ENCODE results near the gene VASN.

Gene VASN

DNA sequence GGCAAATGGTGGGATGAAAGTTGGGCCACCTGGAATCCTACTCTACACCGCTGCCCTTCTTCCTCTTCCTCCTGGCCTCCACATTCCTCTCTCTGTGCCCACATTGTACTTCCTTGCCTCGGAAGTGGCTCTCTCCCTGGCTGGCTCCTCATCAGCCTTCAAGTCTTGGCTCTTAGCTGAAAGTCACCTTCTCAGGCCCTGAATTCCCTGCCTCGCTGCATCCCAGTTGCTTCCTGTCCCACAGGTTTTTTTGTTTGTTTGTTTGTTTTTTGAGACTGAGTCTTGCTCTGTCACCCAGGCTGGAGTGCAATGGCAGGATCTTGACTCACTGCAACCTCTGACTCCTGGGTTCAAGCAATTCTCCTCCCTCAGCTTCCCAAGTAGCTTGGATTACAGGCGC lies 18.0 kb upstream of the VASN start:
- no peak for DNase-seq (ENCODE audit: low read depth, low spot score)

DNA sequence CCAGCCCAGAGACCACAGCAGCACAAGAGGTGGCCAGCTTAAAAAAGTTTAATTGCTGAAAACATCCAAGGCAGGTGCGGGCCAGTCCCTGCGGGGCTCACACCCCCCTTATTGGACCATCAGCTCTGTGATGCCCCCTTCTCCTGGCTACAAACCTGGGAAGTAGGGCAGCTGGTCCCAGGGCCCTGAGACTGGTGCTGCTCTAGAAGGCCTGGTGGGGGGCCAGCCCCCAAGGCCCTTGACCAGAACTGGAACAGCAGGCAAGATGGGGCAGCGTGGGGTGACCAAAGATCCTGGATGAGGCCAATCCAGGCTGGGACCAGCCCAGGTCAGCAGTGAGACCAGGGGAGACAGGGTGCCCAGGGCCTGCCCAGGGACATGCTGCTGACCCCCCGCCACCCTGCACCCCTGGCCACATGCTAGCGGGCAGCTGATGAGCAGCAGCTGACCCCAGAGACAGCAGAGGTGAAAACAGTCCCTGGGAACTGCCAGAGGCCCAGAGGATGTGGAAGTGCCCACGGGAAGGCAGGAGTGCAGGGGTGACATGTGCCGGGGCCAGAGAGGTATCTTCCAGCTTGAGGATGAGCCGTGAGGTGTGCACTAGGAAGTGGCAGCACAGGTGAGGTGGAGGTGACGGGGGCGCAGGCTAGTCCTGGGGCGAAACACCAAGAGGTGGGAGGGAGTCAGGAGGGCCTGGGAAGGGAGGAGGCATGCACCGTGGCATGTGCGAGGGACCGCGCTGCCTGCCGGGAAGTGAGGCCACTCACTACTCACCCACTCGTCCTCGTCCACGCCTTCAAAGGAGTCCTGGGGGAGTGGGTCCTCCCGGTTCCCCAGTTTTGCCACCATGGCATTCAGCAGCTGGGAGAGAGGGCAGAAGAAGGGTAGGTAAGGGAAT lies 16.9 kb upstream of the VASN start:
- DNase-seq (ENCODE audit: low read depth, low spot score): no peak

DNA sequence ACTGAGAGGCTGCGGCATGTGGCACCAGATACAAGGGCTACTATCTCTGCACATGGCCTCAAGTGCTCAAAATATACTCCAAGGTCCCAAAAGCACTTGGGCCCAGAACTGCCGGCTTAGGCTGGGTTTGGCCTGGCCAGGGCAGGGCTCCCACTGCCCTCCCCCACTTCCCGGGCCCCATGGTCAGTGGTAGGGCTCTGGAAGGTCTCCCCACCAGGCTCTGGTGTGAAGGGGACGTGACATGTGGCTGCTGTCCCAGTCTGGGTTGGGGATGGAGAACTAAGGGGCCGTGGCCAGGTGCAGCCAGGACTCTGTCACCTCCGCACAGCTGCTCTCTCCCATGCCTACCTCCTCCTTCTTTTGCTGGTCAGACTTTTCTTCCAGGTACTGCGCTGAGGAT lies 14.8 kb upstream of the VASN start:
- DNase-seq (ENCODE audit: low read depth, low spot score): no peak

DNA sequence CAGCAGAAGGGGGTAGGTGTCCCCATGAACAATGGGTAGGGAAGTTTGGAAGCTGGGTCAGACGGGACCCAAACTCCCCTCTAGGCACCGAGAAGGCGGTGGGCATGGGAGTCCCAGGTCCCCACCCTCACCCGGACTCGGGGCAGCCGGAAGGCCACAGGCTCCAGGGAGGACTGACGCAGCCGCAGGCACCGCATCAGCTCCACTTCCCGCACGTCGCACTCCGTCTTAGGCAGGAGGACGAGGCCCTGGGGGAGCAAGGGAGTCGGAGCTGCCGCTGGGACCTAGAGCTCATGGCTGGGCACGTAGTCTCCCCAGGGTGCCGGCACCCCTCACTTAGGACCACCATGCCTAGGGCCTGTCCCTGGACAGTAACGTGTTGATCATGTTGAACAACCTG lies 13.4 kb upstream of the VASN start:
- no peak for DNase-seq (ENCODE audit: low read depth, low spot score)

DNA sequence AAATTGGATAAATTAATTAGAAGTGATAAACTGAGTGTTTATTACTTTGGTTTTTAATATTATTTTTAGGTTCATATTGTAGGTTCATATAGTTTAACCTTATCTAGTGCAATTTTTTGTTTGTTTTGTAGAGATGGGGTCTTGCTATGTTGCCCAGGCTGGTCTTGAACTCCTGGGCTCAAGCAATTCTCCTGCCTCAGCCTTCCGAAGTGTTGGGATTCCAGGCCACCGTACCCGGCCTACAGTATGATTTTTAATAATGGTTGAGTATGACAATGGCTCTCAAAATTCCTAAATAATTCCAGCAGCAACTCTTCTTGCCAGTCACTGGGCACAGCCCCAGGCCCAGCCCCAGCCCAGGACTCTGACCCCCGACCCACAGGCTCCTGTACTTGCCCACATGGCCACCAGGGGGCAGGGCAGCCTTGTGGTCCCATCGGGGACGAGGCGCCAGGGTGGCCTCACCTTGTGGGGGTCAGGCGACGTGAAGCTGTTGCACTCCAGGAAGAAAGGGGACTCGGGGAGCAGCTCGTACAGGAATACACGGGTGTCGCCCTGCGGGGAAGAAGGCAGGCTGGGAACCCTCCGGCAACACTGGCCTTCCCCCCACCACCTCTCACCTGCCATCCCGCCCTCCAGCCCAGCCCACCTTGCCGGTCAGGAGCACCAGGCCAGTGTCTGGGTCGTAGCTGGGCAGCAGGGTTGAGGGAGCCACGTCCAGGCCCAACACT lies 12.7 kb upstream of the VASN start:
- peak; percentile 77 for DNase-seq (ENCODE audit: low read depth, low spot score)

DNA sequence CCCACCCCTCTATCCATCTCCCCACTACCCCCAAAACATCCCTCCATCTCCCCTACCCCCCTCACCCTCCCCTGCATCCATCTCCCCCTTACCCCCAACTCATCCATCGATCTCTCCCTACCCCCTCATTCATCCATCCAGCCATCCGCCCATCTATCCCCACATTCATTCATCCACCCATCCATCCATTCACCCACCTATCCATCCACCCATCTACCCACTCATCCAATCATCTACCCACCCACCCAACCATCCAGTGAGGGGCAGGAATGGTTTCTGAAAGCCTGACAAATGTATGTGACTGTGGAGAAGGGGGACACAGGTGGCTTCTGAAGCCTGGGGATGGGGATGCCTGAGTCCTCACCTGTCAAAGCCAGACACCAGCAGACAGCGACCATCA lies 11.7 kb upstream of the VASN start:
- no peak for DNase-seq (ENCODE audit: low read depth, low spot score)

DNA sequence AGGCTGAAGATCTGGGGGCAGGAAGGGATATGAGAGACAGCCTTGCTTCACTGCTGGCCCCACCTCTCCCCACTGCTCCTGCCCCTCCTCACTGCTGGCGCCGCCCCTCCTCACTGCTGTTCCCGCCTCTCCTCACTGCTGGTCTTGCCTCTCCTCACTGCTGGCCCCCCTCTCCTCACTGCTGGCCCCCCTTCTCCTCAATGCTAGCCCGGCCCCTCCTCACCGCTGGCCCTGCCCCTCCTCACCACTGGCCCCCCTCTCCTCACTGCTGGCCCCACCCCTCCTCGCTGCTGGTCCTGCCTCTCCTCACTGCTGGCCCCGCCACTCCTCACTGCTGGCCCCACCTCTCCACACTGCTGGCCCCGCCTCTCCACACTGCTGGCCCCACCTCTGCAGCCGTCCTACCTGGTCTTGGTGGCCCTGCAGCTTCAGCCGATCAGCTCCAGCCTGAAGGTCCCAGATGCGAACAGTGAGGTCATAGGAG lies 11.1 kb upstream of the VASN start:
- peak; percentile 83 for DNase-seq (ENCODE audit: low read depth, low spot score)

DNA sequence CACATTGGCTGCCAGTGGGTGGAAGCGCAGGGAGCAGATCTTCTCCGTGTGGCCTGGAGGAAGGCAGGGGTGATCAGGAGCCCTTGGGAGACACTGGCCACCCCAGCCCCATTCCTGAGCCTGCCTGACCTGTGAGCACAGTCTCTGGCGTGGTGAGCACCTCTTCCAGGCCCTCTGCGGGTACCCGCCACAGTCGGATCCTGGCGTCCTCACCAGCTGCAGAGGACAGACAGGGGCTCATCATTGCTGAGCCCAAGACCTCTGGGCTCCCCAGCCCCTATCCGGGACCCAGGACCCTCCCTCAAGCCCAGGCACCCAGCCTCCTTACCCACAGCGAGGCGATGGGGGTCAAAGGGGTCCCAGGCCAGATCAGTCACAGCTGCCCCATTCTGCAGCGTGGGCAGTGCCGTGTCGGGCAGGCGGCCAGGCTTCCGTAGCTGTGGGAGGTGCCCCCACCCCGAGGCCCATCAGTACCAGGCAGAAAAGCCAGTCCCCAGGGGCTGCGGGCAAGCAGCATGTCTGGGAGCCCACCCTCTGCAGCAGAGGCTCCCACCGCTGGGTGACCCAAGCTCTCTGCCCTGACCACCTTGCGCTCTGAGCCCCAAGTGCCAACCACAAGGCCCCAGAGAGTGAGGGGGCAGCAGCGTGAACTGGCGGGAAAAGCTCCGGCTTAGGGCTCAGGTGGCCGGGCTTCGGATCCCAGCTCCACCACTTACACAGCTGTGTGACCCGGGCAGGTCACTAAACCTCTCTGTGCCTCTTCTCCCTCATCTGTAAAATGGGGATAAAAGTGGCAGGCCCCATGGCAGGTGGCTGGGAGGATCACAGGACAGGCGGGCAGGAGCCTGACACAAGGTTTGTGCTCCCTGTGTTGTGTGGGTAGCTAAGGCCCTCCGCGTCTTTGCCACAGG lies 10.4 kb upstream of the VASN start:
- no peak for DNase-seq (ENCODE audit: low read depth, low spot score)

DNA sequence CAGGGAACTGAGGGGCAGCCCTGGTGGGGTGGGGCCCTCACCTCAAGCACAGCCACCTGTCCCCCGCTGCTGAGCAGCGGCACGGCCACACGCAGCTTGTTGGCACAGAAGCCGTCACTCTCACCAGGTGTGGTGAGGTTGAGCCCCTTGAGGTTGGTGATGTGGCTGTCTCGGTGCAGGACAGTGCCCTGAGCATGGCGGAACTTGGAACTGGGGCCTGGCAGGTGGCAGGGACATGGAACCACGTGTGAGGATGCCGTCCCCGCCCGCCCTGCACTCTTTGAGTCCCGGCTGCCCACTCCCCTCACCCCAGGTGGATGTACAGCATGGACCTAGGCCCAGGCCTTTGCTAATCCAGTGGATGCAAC lies 9.7 kb upstream of the VASN start:
- DNase-seq (ENCODE audit: low read depth, low spot score): no peak

DNA sequence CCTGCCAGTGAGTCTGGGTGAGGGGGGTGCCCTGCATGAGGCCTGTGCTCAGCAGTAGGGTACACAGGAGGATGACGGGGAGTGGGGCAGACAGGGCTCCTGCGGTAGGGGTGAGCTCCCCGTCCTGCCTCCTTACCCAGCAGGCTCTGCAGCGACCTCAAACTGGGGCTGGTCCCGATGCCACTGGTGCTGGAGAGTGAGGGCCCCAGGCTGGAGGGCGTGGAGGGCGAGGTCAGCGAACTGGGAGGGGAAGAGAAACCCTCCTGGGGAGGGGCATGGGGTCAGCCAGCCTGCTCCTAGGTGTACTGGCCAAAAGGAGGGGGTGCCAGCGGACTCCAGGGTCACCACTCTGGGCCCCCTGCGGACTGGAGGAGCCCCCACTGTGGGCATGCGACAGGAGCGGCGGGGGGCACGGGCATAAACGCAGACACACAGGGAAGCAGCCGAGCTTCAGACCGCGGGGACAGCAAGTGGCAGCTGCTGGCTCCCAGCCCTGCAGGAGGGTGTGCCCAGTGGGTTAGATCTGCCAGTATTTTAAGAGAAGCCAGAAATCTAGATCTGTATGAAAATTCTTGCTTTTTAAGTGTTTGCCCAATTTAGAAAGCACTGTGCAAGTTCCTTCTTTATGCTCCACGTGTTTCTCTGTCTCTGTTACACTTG lies 9.0 kb upstream of the VASN start:
- no peak for DNase-seq (ENCODE audit: low read depth, low spot score)

DNA sequence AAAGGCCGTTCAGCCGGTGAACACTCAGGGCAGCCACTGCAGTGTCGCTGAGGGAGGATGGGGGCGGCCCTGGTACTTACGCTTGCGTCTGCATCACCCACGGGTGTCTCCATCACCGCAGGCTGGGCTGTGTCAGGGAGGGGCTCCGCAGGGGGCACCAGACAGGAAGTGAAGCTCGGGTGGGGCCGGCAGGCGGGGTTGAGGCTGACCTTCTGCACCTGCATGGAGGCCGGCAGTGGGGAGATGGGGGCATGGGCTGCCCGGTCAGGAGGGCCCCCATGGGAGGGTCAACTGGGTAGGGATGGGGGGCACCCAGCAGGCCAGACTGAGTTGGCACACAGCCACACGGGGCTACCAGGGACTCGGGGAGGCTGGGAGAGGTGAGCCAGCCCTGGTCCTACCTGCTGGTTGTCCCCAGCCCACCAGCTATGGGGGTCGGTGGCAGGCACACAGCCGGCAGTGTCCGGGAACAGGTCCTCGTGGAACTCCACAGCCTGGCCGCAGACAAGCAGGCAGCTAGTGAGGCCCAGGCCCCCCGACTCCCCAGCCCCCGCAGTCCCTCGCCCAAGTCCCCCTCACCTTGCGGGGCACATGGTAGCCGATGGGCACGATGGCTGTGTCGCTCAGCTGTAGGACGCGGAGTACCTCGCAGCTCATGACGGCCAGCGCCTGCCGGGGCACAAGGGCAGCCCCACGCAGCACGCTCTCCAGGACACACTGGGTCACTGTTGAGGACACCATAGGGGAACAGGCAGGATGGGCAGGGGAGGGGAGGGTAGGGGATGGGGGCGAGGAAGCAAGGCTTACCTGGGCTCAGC lies 7.2 kb upstream of the VASN start:
- no peak for DNase-seq (ENCODE audit: low read depth, low spot score)

DNA sequence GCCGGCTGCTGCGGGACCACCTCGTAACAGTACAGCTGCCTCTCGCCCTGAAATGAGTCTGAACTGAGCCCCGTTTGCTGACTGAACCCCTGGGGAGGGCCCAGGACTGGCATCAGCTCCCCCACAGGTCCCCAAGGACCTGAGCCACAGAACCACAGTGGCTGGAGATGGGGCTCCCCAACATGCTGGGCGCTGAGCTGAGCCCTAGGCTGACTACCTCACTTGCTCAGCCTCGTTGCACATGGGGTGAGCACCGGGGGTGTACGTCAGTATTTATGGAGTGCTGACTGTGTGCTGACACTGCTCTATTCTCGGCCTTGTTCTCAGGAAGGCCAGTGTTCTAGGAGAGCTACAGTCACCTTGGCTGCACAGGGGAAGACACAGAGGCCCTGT lies 6.6 kb upstream of the VASN start:
- DNase-seq (ENCODE audit: low read depth, low spot score): no peak

DNA sequence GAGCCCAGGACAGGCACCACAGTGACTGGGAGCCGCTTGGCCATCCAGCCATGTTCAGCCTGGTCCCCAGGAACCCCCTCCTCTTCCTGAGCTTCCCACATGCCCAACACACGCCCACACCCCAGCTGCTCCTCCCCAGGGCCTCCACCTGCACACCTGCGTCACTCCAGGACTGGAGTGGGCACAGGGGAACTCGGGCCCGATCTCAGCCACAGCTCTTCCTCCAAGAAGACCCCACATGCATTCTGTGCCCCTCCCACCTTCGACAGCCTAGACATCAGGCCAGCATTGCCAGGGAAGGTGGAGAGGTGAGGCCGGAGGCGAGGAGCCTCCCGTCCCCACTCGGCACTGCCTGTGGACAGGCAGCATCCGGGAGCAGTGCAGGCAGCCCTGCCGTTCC lies 6.0 kb upstream of the VASN start:
- DNase-seq (ENCODE audit: low read depth, low spot score): no peak

DNA sequence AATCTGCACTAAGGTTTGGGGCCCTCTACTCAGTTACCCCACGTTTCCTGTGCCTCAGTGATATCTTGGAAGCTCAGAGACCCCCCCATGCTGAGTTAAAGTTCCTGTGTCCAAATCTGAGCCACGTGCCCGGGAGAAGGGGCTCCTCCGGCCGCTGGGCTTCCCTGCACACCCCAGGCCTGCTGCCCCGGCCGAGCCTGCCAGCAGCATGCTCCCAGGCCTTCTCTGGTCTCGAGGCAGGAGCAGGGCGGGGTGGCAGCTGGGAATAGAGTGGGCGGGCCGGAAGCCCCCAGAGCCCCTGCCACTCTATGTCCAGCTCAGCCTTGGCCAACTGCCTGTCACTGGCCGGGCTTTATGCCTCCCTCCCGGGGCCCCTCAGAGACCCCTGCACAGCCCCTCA lies 5.6 kb upstream of the VASN start:
- DNase-seq (ENCODE audit: low read depth, low spot score): no peak

DNA sequence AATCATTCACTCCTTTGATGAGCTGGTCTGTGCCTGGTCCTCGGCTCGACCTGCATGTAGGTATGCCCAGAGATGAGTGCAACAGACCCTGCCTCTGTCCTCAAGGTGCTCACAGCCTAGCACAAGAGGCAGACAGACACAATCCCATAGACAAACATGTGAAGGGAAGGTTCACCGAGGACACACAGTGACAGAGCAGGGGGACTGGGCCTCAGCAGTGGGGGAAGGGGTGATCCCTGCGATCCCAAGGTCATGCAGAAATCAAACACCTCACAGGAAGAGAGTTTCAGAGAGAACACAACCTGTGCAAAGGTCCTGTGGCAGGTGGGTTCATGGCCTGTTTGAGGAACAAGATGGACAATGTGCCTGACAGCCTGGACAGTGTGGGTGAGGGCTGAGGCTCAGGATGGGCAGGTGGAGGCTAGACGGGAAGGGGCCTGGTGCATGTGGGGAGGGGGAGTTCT lies 4.2 kb upstream of the VASN start:
- no peak for DNase-seq (ENCODE audit: low read depth, low spot score)

DNA sequence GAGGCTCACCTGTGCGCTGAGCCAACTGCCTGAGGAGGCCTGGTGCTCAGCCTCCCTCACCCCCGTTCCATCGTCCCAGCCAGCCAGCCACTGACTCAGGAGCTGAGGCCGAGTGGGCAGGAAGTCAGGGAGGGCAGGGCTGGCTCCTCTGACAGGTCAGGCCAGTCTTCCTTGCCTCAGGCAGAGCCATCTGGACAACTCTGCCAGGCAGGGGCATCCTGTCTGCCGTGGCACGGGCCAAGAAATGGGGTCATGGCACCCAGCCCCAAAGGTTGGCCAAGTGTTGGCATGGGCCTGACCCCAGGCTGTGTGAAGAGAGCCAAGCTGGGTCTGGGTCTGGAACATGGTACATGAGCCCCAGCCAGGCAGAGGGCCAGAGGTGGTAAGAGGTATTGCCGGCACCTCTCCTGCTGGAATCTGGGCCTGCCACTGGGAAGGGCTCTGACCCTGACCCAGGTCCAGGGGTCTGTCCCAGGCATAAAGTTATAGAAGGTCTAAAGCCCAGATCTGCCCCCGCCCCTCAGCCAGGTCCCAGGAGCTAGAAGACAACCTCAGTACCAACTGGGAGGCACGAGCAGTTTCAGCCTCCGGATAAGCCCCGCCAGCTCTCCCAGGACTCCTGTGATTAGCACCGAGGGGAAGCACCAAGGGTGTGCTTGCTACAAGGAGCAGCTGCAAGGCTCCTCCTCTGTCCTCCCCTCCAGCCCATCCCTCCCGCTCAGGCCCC lies 2.5 kb upstream of the VASN start:
- DNase-seq (ENCODE audit: low read depth, low spot score): no peak

DNA sequence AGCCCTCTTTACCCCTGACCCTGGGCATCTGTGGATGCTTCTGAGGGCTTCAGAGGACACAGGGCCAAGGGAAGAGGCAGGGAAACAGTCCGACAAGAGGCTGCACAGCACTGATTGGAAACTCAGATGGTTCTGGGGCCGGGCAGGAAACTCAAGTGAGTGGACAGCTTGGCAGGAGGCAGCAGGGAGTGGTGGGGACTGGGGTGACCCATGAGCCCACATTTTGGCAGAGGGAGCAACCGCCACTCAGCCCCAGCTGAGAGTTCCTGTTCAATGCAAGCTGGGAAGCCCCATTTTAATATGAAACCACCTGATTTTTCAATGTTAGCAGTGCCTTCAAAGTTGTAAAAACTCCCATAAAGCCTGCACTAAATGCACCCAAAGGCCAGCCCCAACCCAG lies 1.5 kb upstream of the VASN start:
- no peak for DNase-seq (ENCODE audit: low read depth, low spot score)

DNA sequence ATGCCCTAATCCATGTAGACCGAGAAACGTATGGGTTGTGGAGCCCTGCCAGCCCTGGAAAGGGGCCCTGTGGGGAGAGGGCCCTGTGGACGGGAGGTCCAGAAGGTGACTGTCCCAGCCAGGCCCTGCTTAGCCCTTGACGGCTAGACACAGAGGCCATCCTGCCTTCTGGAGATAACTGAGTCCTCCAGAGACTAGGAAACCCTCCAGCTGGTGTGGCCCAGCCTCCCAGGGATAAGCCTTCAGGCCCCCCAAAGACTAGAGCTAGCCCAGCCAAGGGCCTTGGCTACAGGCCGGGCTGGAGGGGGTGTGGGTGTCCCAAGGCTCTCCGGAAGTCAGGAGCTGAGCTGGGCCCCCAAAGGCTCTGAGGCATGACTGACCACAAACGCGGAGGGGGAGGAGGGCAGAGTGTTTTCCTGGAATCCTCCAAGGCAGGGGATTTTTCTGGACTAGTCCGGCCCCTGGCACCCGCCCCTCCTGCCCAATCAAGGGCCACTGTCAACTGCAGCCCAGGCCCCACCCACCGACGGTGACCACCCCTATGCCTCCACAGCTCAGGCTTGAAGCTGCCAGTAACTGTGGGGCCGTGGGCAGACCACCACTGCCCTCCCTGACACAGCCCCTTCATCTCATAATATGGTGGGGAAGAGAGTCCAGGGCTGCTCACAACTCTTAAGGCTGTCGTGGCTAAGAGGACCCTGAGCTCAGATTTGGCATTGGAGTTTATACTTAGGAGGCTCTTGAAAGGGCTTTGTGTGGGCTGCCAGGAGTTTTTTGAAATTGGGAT lies 885 bp upstream of the VASN start:
- DNase-seq (ENCODE audit: low read depth, low spot score): no peak

DNA sequence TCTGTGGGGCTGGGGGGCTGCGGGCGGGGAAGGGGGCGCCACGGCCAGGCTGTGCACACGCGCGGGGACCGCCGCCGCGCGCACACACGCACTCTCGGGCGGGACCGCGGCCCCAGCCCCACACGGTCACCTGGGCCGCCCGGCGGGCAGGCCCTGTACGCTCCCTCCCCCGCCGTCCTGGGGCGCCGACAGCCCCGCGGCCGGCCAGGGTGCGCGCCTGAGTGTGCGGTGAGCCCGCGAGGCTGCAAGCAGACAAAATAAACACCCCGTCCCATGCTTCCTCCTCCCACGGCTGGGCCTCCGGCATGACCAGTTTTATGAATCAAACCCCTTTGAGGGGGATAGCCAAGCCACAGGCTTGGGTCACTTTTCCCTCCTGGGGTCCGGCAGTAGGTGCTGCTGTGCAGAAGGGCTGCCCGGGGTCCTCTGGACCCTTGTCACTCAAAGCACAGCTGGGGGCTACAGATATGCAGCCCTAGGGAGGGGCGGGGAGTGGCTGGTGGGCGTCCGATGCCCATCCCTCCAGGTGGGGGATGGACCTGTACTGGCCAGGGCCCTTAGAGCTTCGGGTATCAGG lies 441 bp downstream of the VASN start:
- DNase-seq (ENCODE audit: low read depth, low spot score): no peak
